Thyroid gland (tissue), 4 donors: ENCODE results near the gene XK. TPM values are rescaled to one million over a fixed set of nuclear protein-coding genes. Genes with fewer than 3 reads are reported as not detected.

Experiments
- DNase-seq, 2 donors: peaks; one replicate each; pipeline ENCODE4 v3.0.0-alpha.2; 2019
- H3K27ac ChIP-seq, 3 donors: fragments of 200-600 bp; sonication (generic); 1 replicate in 2 of 3; 2 replicates in 1 of 3; pipeline ENCODE4 v1.5.1; 2016 to 2019; ENCODE audit warnings: mild to moderate bottlenecking in 1 of 3, moderate library complexity in 1 of 3
- H3K27me3 ChIP-seq: fragments of 200-600 bp; sonication (generic); one replicate; pipeline ENCODE4 v1.5.1; 2019
- H3K36me3 ChIP-seq, 2 donors: fragments of 200-600 bp; sonication (generic); one replicate each; pipeline ENCODE4 v1.5.1; 2016 to 2019
- H3K4me1 ChIP-seq, 2 donors: fragments of 200-600 bp; sonication (generic); one replicate each; pipeline ENCODE4 v1.5.1; 2017 to 2019
- H3K4me3 ChIP-seq, 3 donors: fragments of 200-600 bp; sonication (generic); replicated peaks in 1 of 3; 1 replicate in 2 of 3; 2 replicates in 1 of 3; pipeline ENCODE4 v1.5.1; 2016; ENCODE audit warnings: mild to moderate bottlenecking in 1 of 3
- H3K9me3 ChIP-seq: fragments of 200-600 bp; sonication (generic); one replicate; pipeline ENCODE4 v1.5.1; 2017
- CTCF ChIP-seq, 6 experiments: fragments of 200-600 bp in 3 of 6; fragments of 450-650 bp in 3 of 6; sonication (generic) in 3 of 6; IDR thresholded peaks; one replicate each; pipeline ENCODE4 v1.5.1; 2016 to 2019; ENCODE audit warnings: antibody characterized with exemption in 6 of 6, mild to moderate bottlenecking in 2 of 6, inconsistent platforms in 1 of 6, moderate library complexity in 1 of 6
- POLR2A ChIP-seq, 2 donors: fragments of 450-650 bp; IDR thresholded peaks; one replicate each; pipeline ENCODE4 v1.6.1; 2017; ENCODE audit warnings: antibody characterized with exemption in 2 of 2, mild to moderate bottlenecking in 2 of 2, moderate library complexity in 1 of 2
- WGBS, 2 donors: methylation state at CpG; one replicate each; pipeline ENCODE4 v1.1.5; 2017; 5-methylcytosine and 5-hydroxymethylcytosine counted together
- intact Hi-C: fragments of 100-400 bp; cut with DNase I; formaldehyde crosslinking; loops from one replicate; pipeline ENCODE4 v1.15.1; 2023
- total RNA-seq, 4 donors: library from RNA; depleted of rRNA; stranded (reverse); fragments of >200 nt; gene quantifications; one replicate each; pipeline ENCODE4 v1.2.3, GENCODE V29; 2016

XK gene
- total RNA-seq, 4 donors from 2014 or later = 0.40 to 3.5 (median 2.4) TPM

- Histone ChIP-seq H3K4me1 (no peaks in the 10 kb centered on the region), H3K27me3 (no peaks in the 10 kb centered on the region), H3K27ac (no peak overlapping the region), H3K36me3 (no peaks in the 10 kb centered on the region), H3K9me3 (no peaks in the 10 kb centered on the region), H3K4me3 (no peak overlapping the region)
- no peak for DNase-seq
- no peak for TF ChIP-seq POLR2A (IDR thresholded peaks at IDR 0.05)
- no peak for TF ChIP-seq CTCF (IDR thresholded peaks at IDR 0.05)
- intact Hi-C loops = no loop called here
Observed at GRCh38 chrX:37757082-37757481, 71.5 kb downstream of the XK start.

GRCh38 chrX:37759351-37759750, 73.8 kb downstream of the XK start:
- Histone ChIP-seq H3K9me3 (no peaks in the 10 kb centered on the region), H3K27me3 (no peaks in the 10 kb centered on the region), H3K4me1 (no peaks in the 10 kb centered on the region), H3K4me3 (no peak overlapping the region), H3K27ac (no peak overlapping the region), H3K36me3 (no peaks in the 10 kb centered on the region)
- intact Hi-C loops = no loop called here
- 94 to 100% methylated on average over 1 of the region's 1 CpG for WGBS, 2 donors
- no peak for TF ChIP-seq CTCF (IDR thresholded peaks at IDR 0.05)
- TF ChIP-seq POLR2A (IDR thresholded peaks at IDR 0.05) = no peak
- DNase-seq = no peak

- no peaks in the 10 kb centered on the region for H3K9me3 ChIP-seq
- no peak for TF ChIP-seq POLR2A (IDR thresholded peaks at IDR 0.05)
- no peak for TF ChIP-seq CTCF (IDR thresholded peaks at IDR 0.05)
- DNase-seq = no peak
- 95 to 100% methylated on average over 2 of the region's 2 CpGs for WGBS, 2 donors
- no peak overlapping the region for H3K27ac ChIP-seq
- H3K27me3 ChIP-seq = no peaks in the 10 kb centered on the region
- no peak overlapping the region for H3K4me3 ChIP-seq
- no peaks in the 10 kb centered on the region for H3K36me3 ChIP-seq
- no peaks in the 10 kb centered on the region for H3K4me1 ChIP-seq
- intact Hi-C loops = no loop called here
Observed at GRCh38 chrX:37759878-37760418, 74.4 kb downstream of the XK start.

- TF ChIP-seq CTCF (IDR thresholded peaks at IDR 0.05) = no peak
- no peak for TF ChIP-seq POLR2A (IDR thresholded peaks at IDR 0.05)
- no peaks in the 10 kb centered on the region for H3K4me1 ChIP-seq
- intact Hi-C loops = no loop called here
- no peaks in the 10 kb centered on the region for H3K9me3 ChIP-seq
- no peaks in the 10 kb centered on the region for H3K36me3 ChIP-seq
- no peak overlapping the region for H3K27ac ChIP-seq
- H3K4me3 ChIP-seq = no peak overlapping the region
- no peak for DNase-seq
- no peaks in the 10 kb centered on the region for H3K27me3 ChIP-seq
Observed at GRCh38 chrX:37763400-37763799, 77.8 kb downstream of the XK start.

- no peaks in the 10 kb centered on the region for H3K36me3 ChIP-seq
- intact Hi-C loops = no loop called here
- H3K4me1 ChIP-seq = no peaks in the 10 kb centered on the region
- no peaks in the 10 kb centered on the region for H3K9me3 ChIP-seq
- H3K4me3 ChIP-seq = no peak overlapping the region
- H3K27me3 ChIP-seq = no peaks in the 10 kb centered on the region
- no peak overlapping the region for H3K27ac ChIP-seq
- no peak for DNase-seq
- TF ChIP-seq CTCF (IDR thresholded peaks at IDR 0.05) (no peak), POLR2A (IDR thresholded peaks at IDR 0.05) (no peak)
Observed at GRCh38 chrX:37765507-37765906, 79.9 kb downstream of the XK start.
